Testis (tissue), 3 donors: ENCODE measurements around the gene RABGGTB. TPM values are rescaled to one million over a fixed set of nuclear protein-coding genes. Genes with fewer than 3 reads are reported as not detected.

Experiments used
- DNase-seq: peaks from one replicate; pipeline ENCODE4 v3.0.0-alpha.2; 2019
- H3K27ac ChIP-seq, 2 donors: fragments of 200-600 bp; sonication (generic); one replicate each; pipeline ENCODE4 v1.5.1; 2019
- H3K27me3 ChIP-seq: fragments of 200-600 bp; sonication (generic); one replicate; pipeline ENCODE4 v1.5.1; 2019
- H3K36me3 ChIP-seq: fragments of 200-600 bp; sonication (generic); one replicate; pipeline ENCODE4 v1.5.1; 2017; ENCODE audit warnings: low read depth; ENCODE audit errors: missing control alignments
- H3K4me1 ChIP-seq: fragments of 200-600 bp; sonication (generic); one replicate; pipeline ENCODE4 v1.5.1; 2019
- H3K4me3 ChIP-seq, 2 donors: fragments of 200-600 bp; sonication (generic); one replicate each; pipeline ENCODE4 v1.5.1; 2017 to 2019
- H3K9me3 ChIP-seq: fragments of 200-600 bp; sonication (generic); one replicate; pipeline ENCODE4 v1.5.1; 2017
- POLR2A ChIP-seq: fragments of 450-650 bp; IDR thresholded peaks from one replicate; pipeline ENCODE4 v1.6.1; 2017; ENCODE audit warnings: antibody characterized with exemption, mild to moderate bottlenecking, moderate library complexity
- WGBS, 2 donors: methylation state at CpG; one replicate each; pipeline ENCODE4 v1.1.5; 2018; 5-methylcytosine and 5-hydroxymethylcytosine counted together
- intact Hi-C: fragments of 100-400 bp; cut with DNase I; formaldehyde crosslinking; loops from one replicate; pipeline ENCODE4 v1.15.1; 2023; ENCODE audit warnings: low total_unique reads
- polyA plus RNA-seq: library from polyadenylated mRNA; stranded (reverse); fragments of 350-450 nt; fragmentation: Illumina TruSeq; extraction: RNeasy Lipid Tissue Mini Kit (QIAGEN cat#74804); gene quantifications from one replicate; pipeline ENCODE4 v1.2.3, GENCODE V29; 2014; ENCODE audit warnings: low read depth, low replicate concordance; ENCODE audit not compliant: insufficient read depth
- total RNA-seq, 2 donors: library from RNA; depleted of rRNA; stranded (reverse); fragments of >200 nt; gene quantifications; one replicate each; pipeline ENCODE4 v1.2.3, GENCODE V29; 2016
- TF ChIP-seq, protein P1 (sequence below), 3 experiments: fragments of 450-650 bp in 2 of 3; fragments of 200-600 bp in 1 of 3; sonication (generic) in 1 of 3; IDR thresholded peaks; one replicate each; pipeline ENCODE4 v1.5.1; 2016 to 2019; ENCODE audit warnings: antibody characterized with exemption in 3 of 3, mild to moderate bottlenecking in 2 of 3, moderate library complexity in 1 of 3

The RABGGTB gene
- total and polyA plus RNA-seq, 3 donors from 2014 or later = 31.3 to 45.0 (median 37.6) TPM

DNA sequence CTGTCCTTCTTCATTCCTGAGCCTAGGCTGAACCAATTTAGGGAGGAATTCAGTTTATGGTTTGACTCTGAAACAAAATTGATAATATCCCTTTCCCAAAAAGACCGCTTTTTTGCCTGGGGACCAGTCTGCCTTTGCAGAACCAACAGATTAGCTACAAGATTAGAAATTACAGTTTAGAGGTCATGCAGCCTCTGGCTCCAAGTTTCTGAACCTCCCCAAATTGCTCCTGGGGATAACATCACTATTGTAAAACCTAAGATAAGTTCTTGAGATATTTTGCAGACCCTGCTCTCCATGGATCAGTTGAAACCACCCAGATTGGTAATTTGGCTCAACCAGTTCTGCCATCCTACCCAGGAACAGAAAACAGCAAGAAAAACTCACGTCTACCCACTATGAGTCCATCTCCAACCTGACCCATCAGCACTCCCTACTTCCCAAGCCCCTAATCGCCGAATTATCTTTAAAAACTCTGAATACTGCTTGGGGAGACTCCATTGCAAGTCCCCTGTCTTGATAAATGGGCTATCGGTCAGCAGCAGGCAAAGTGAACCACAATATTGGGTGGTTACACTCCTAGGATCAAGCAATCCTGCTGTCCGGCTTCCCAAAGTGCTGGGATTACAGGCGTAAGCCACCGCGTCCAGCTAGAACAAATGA is 605 bp upstream of the RABGGTB start:
- intact Hi-C loops = no loop called here
- H3K36me3 ChIP-seq = no peaks in the 10 kb centered on the region

DNA sequence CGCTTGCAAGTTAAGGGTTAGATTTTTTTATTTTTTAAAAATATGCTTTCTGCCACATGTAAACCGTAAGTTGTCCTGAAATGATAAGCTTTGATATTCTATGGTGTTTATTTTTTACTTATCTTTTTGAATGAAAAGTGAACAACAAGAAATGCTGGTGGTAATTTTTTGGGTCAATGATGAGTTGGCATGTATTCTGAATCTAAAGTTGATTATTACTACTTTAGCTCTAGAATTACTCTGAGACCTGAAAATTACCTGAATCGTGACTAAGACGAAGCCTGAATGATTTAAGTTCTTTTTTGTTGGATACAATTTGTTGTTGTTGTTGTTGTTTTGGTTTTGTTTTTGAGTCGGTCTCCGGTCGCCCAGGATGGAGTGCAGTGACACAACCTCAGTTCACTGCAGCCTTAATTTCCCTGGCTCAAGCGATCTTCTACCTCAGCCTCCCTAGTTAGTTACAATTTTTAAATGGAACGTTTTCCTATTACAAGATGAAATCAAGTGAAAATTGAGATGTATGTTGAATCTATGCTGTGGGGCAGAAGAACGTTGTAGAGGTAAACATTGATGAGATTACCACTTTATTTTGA is 941 bp downstream of the RABGGTB start:
- Histone ChIP-seq H3K27ac (peak overlapping the region; percentile 82 to 84), H3K9me3 (no peaks in the 10 kb centered on the region), H3K36me3 (no peaks in the 10 kb centered on the region), H3K4me3 (peak overlapping the region; percentile 80 to 85), H3K4me1 (peaks cover 20% of the 10 kb centered on the region), H3K27me3 (no peaks in the 10 kb centered on the region)
- DNase-seq = no peak
- TF ChIP-seq, protein P1, sequence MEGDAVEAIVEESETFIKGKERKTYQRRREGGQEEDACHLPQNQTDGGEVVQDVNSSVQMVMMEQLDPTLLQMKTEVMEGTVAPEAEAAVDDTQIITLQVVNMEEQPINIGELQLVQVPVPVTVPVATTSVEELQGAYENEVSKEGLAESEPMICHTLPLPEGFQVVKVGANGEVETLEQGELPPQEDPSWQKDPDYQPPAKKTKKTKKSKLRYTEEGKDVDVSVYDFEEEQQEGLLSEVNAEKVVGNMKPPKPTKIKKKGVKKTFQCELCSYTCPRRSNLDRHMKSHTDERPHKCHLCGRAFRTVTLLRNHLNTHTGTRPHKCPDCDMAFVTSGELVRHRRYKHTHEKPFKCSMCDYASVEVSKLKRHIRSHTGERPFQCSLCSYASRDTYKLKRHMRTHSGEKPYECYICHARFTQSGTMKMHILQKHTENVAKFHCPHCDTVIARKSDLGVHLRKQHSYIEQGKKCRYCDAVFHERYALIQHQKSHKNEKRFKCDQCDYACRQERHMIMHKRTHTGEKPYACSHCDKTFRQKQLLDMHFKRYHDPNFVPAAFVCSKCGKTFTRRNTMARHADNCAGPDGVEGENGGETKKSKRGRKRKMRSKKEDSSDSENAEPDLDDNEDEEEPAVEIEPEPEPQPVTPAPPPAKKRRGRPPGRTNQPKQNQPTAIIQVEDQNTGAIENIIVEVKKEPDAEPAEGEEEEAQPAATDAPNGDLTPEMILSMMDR (IDR thresholded peaks at IDR 0.05) = no peak
- TF ChIP-seq POLR2A = no peak
- WGBS, 2 donors = 1 to 2% methylated on average over 10 of the region's 10 CpGs
- intact Hi-C loops = no loop called here

More for the DNA sequence above, 605 bp upstream of the RABGGTB start:
- Histone ChIP-seq H3K4me1 (peaks cover 20% of the 10 kb centered on the region), H3K9me3 (no peaks in the 10 kb centered on the region), H3K27ac (peak overlapping the region; percentile 82 to 84), H3K4me3 (peak overlapping the region; percentile 80 to 85), H3K27me3 (no peaks in the 10 kb centered on the region)
- 8 to 10% methylated on average over 7 to 9 of the region's 9 CpGs for WGBS, 2 donors
- TF ChIP-seq, protein P1 (IDR thresholded peaks at IDR 0.05) = no peak
- TF ChIP-seq POLR2A = no peak
- no peak for DNase-seq

DNA sequence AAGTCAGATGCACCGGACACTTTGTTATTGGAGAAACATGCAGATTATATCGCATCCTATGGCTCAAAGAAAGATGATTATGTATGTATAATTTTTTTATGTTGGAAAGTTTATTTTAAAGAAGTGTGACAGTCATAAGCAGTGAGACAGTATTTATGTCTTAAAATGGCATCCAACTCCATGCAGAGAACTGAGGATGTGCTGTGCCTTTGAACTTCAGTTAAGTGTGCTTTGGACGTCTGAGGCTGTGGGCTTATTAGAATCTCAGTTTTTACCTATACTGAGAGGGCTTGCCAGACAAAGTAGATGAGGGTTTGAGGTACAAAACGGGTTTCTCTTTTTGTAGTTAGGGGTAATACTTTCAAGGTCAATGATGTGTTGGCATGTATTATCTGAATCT is 1.5 kb downstream of the RABGGTB start:
- DNase-seq = no peak
- TF ChIP-seq, protein P1 (IDR thresholded peaks at IDR 0.05) = no peak
- TF ChIP-seq POLR2A = no peak
- Histone ChIP-seq H3K36me3 (no peaks in the 10 kb centered on the region), H3K4me3 (peak overlapping the region; percentile 80 to 85), H3K27me3 (no peaks in the 10 kb centered on the region), H3K4me1 (peaks cover 20% of the 10 kb centered on the region), H3K27ac (no peak overlapping the region), H3K9me3 (no peaks in the 10 kb centered on the region)
- 5 to 11% methylated on average over 4 of the region's 4 CpGs for WGBS, 2 donors
- intact Hi-C loops = no loop called here

DNA sequence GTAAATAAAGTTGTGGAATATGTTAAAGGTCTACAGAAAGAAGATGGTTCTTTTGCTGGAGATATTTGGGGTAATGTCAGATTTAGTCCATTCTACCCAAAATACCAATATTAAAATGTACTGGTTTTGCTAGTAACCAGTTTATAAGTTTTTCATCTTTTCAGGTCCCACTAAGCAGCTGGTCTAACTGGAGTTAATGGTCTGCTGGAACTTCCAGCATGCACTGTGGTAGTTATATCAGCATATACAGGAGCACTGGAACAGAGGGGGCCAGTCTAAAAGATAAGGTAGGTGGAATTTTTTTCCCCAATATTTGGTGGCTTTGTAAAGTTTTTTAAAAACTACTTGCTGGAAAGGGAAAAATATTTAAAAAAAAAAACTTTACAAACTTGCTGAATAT is 3.9 kb downstream of the RABGGTB start:
- Histone ChIP-seq H3K27ac (no peak overlapping the region), H3K27me3 (no peaks in the 10 kb centered on the region), H3K9me3 (no peaks in the 10 kb centered on the region), H3K4me3 (no peak overlapping the region), H3K4me1 (peaks cover 20% of the 10 kb centered on the region), H3K36me3 (no peaks in the 10 kb centered on the region)
- TF ChIP-seq, protein P1 (IDR thresholded peaks at IDR 0.05) = no peak
- no peak for TF ChIP-seq POLR2A
- intact Hi-C loops = no loop called here
- DNase-seq = no peak

DNA sequence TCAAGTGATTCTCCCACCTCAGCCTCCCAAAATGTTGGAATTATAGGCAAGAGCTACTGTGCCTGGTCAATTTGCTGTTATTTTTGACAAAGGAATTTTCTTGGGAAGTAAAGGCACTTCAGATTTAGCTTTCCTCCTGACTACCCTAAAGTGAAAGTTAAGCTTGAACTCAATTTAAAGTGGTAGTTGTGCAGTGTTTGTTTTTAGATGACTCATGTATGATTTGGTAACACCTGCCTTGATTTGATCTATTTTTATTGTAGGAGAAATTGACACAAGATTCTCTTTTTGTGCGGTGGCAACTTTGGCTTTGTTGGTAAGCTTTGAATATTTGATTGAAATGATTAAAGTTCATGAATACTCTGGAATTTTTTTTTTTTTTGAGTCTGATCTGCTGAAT is 5.0 kb downstream of the RABGGTB start:
- whole genome bisulfite sequencing, 2 donors = 89 to 95% methylated on average over 1 of the region's 1 CpG
- H3K9me3 ChIP-seq = no peaks in the 10 kb centered on the region
- no peaks in the 10 kb centered on the region for H3K27me3 ChIP-seq
- no peaks in the 10 kb centered on the region for H3K36me3 ChIP-seq
- no peak for DNase-seq
- no peak overlapping the region for H3K4me3 ChIP-seq
- no peak overlapping the region for H3K27ac ChIP-seq
- H3K4me1 ChIP-seq = peaks cover 20% of the 10 kb centered on the region
- intact Hi-C loops = no loop called here
- TF ChIP-seq, protein P1 (IDR thresholded peaks at IDR 0.05) = no peak
- TF ChIP-seq POLR2A = no peak
